Uterus (tissue), 4 donors: ENCODE data around the gene TMEM53. TPM values are rescaled to one million over a fixed set of nuclear protein-coding genes. Genes with fewer than 3 reads are reported as not detected.

ENCODE experiments used
- small RNA-seq: library from RNA; depleted of rRNA; stranded (forward); fragments of <200 nt; gene quantifications from one replicate; pipeline ENCODE3, GENCODE V24; 2016
- total RNA-seq, 4 donors: library from RNA; depleted of rRNA in 3 of 4; stranded (reverse); fragments of >200 nt in 3 of 4; gene quantifications; one replicate each; pipeline versions ENCODE4 v1.1.0 to v1.2.4, GENCODE V29; 2014 to 2023
- donor health status: DM: yes; HTN: yes; CAD: no.

The TMEM53 gene
- total RNA-seq, 4 donors from 2014 or later: 1.5 to 5.4 (median 3.8) TPM; not detected in 1

Small RNA genes within 50 kb of the gene (small RNA-seq; reads per million reads assigned to genes)
- gene RNU5F-1: not detected

Other genes starting within 250 kb of the TMEM53 start
- gene ARMH1, start 233 bp upstream of the TMEM53 start, total RNA-seq: 1 to 10 TPM in 3 of 4 donors, not detected in 1; 2.7 to 7.7 (median 5.2) TPM
- gene RNU5D-1, start 56.7 kb upstream of the TMEM53 start, total RNA-seq: not detected
- gene KIF2C, start 65.4 kb upstream of the TMEM53 start, total RNA-seq: 10 to 100 TPM in 1 of 4 donors, under 1 TPM in 1, not detected in 2; 0.64 to 15.1 TPM
- gene RPS8, start 101.1 kb upstream of the TMEM53 start, total RNA-seq: 1,000 to 10,000 TPM; 2,651 to 7,196 (median 4,456) TPM
- gene BEST4, start 113.7 kb upstream of the TMEM53 start, total RNA-seq: 1 to 10 TPM in 1 of 4 donors, under 1 TPM in 1, not detected in 2; 0.21 to 1.0 TPM
- 10 to 100 TPM in 3 of 4 donors, 1 to 10 TPM in 1; 1.8 to 36.6 (median 21.1) TPM for gene PLK3, start 125.9 kb upstream of the TMEM53 start, total RNA-seq
- gene DYNLT4, start 132.9 kb upstream of the TMEM53 start, total RNA-seq: 1 to 10 TPM in 1 of 4 donors, not detected in 3; 4.4 TPM
- 10 to 100 TPM in 1 of 4 donors, 1 to 10 TPM in 3; 3.8 to 41.9 (median 6.6) TPM for gene BTBD19, start 134.0 kb upstream of the TMEM53 start, total RNA-seq
- 1 to 10 TPM; 3.1 to 8.1 (median 5.4) TPM for gene PTCH2, start 168.8 kb upstream of the TMEM53 start, total RNA-seq